Measurements from ENCODE around the gene MMP20.

MMP20 gene

DNA sequence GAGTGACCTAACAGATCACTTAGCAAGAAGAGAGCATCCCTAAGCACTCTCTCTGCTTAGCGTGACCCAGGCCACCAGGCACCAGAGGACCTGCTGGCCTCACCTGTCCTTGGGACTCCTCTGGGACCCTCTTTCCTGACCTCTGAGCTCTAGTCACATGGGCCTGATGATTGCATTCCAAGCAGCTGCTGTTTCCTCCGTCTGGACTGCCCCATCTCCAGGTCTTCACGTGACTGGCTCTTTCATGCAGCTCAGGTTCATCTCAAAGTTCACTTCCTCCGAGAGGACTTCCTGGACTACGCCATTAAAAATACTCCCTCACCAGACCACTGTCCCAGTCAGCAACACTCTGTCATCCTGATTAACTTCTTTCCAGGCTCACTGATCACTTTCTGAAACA lies 2.9 kb downstream of the MMP20 start:
- Histone ChIP-seq H3K9me3 (no peaks in the 10 kb centered on the region), H3K4me1 (ENCODE audit: control insufficient read depth in 1 of 2, insufficient read depth in 1 of 2, low read depth in 1 of 2, low read length in 1 of 2) (no peaks in the 10 kb centered on the region), H3K27ac (no peak overlapping the region), H3K27me3 (no peaks in the 10 kb centered on the region), H3K4me3 (ENCODE audit: low read depth in 1 of 2, low read length in 1 of 2) (no peak overlapping the region), H3K36me3 (no peaks in the 10 kb centered on the region)
- TF ChIP-seq, protein P1, sequence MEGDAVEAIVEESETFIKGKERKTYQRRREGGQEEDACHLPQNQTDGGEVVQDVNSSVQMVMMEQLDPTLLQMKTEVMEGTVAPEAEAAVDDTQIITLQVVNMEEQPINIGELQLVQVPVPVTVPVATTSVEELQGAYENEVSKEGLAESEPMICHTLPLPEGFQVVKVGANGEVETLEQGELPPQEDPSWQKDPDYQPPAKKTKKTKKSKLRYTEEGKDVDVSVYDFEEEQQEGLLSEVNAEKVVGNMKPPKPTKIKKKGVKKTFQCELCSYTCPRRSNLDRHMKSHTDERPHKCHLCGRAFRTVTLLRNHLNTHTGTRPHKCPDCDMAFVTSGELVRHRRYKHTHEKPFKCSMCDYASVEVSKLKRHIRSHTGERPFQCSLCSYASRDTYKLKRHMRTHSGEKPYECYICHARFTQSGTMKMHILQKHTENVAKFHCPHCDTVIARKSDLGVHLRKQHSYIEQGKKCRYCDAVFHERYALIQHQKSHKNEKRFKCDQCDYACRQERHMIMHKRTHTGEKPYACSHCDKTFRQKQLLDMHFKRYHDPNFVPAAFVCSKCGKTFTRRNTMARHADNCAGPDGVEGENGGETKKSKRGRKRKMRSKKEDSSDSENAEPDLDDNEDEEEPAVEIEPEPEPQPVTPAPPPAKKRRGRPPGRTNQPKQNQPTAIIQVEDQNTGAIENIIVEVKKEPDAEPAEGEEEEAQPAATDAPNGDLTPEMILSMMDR (IDR thresholded peaks at IDR 0.05): no peak

DNA sequence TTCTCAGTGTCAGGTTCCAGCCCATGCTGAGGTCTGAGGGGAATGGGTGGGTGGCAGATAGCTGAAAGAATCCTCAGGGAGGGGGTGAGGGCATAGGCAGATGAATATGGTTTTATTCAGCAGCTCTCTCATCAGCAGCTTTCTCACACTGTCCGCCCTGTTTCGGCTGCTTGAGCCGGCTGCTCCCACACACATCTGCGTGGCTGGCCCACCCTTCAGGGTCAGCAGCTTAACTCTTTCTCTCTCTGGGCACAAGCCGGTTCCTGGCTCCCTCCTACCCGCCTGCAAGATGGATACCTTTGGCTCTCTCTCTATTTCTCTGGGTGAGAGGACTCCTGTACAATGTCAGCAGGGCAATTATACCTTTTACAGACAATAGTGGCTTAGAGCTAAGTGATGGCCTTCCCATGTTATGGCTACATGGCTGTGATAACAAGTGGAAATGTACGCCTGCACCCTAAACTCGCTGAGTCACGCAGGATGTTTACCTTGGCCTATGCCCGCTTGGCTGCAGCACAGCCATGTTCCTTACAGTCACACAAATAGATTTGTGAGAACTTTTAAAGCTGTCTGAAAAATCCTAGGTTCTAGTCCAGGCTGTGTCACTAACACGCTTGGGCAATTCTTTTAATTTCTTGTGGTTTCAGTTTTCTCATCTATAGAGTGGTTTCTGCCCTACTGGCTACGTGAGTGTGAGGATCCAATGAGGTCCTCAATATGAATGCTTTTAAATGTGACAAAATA lies 4.1 kb downstream of the MMP20 start:
- Histone ChIP-seq H3K27ac (no peak overlapping the region), H3K4me1 (ENCODE audit: control insufficient read depth in 1 of 2, insufficient read depth in 1 of 2, low read depth in 1 of 2, low read length in 1 of 2) (no peaks in the 10 kb centered on the region)

DNA sequence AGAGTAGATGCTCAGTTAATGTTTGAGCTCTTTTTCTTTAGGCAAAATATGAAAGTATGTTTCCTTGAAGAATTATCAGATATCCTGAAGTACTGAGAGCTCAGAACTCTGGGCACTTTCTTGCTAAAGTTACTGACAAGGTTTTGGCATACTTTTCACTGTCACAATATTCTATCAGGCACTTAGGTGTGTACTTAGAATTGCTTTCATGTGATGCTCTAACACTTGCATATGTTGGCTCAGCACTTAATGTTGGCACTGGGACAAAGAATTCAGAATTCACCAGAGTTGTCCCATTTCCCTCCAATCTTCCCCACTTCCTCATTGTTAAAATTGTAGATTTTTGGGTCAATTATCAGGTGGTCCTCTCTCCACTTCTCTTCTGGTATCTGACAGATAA lies 5.0 kb downstream of the MMP20 start:
- H3K36me3 ChIP-seq: no peaks in the 10 kb centered on the region
- no peaks in the 10 kb centered on the region for H3K4me1 ChIP-seq (ENCODE audit: control insufficient read depth in 1 of 2, insufficient read depth in 1 of 2, low read depth in 1 of 2, low read length in 1 of 2)
- no peaks in the 10 kb centered on the region for H3K27me3 ChIP-seq
- no peaks in the 10 kb centered on the region for H3K9me3 ChIP-seq
- TF ChIP-seq, protein P1 (IDR thresholded peaks at IDR 0.05): no peak
- H3K27ac ChIP-seq: no peak overlapping the region
- H3K4me3 ChIP-seq (ENCODE audit: low read depth in 1 of 2, low read length in 1 of 2): no peak overlapping the region

More for the DNA sequence above, 4.1 kb downstream of the MMP20 start:
- H3K9me3 ChIP-seq: no peaks in the 10 kb centered on the region
- H3K36me3 ChIP-seq: no peaks in the 10 kb centered on the region
- no peaks in the 10 kb centered on the region for H3K27me3 ChIP-seq
- TF ChIP-seq, protein P1 (IDR thresholded peaks at IDR 0.05): no peak
- H3K4me3 ChIP-seq (ENCODE audit: low read depth in 1 of 2, low read length in 1 of 2): no peak overlapping the region

DNA sequence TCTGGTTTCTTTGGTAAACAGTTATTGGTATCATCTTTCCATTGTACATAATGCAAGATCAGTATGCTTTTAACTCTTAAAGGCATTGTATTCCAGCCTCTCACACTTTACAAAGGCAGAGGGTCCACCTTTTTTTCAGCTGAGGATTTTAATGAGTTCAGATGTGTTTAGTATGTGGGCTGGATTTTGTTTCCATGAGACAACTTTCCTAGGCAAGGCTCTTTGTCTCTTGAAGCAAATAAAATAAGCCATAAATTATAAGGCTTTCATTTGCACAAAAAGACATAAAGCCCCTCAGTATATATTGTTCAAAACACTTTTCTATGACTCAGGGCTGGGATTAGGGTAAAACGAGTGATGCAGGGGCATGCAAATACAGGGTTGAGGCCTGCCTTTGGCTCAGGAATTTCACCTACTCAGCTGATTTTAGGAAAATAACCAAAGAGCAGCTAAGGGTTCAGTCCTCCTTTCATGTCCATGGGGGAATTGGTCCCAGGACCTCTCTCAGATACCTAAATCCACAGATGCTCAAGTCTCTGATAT lies 7.6 kb downstream of the MMP20 start:
- H3K4me3 ChIP-seq (ENCODE audit: low read depth in 1 of 2, low read length in 1 of 2): no peak overlapping the region

DNA sequence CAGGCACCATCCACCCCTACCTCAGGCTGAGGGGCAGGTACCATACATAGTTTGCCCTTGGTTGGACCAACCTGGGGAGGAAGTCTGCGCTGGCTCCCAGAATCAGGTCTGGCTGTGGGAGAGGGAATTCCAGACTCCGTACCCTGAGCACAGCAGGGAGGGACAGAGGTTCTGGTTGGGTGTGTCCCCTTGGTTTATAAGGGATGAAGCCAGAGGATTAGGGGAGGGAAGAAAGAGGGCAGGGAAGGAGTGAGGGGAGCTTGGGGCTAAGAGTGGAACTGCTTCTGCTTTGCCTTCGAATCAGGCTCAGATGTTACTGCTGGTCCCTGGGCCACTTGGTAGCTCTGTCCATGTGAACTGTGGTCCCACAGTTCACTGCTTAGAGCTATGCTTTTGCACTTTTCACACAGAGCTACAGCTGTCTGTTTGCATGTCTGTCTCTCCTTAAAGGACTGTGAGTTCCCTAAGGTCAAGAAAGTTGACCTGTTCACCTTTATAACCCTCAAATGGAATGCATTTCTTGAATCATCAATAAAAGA lies 9.2 kb downstream of the MMP20 start:
- no peaks in the 10 kb centered on the region for H3K27me3 ChIP-seq
- no peaks in the 10 kb centered on the region for H3K9me3 ChIP-seq
- H3K4me3 ChIP-seq (ENCODE audit: low read depth in 1 of 2, low read length in 1 of 2): no peak overlapping the region
- H3K27ac ChIP-seq: no peak overlapping the region
- no peaks in the 10 kb centered on the region for H3K4me1 ChIP-seq (ENCODE audit: control insufficient read depth in 1 of 2, insufficient read depth in 1 of 2, low read depth in 1 of 2, low read length in 1 of 2)
- H3K36me3 ChIP-seq: no peaks in the 10 kb centered on the region
- TF ChIP-seq, protein P1 (IDR thresholded peaks at IDR 0.05): no peak

More for the DNA sequence above, 7.6 kb downstream of the MMP20 start:
- Histone ChIP-seq H3K4me1 (ENCODE audit: control insufficient read depth in 1 of 2, insufficient read depth in 1 of 2, low read depth in 1 of 2, low read length in 1 of 2) (no peaks in the 10 kb centered on the region), H3K9me3 (no peaks in the 10 kb centered on the region), H3K27me3 (no peaks in the 10 kb centered on the region), H3K27ac (no peak overlapping the region), H3K36me3 (no peaks in the 10 kb centered on the region)
- TF ChIP-seq, protein P1 (IDR thresholded peaks at IDR 0.05): no peak

Data from neutrophil (primary cell).